Muscle layer of colon (tissue), 2 donors: ENCODE measurements around the gene UNC79.

Source experiments
- H3K27ac ChIP-seq: one replicate; pipeline ENCODE4 v1.7.0; 2013; ENCODE audit warnings: low read depth, mild to moderate bottlenecking, low read length, moderate library complexity
- H3K27me3 ChIP-seq, 2 donors: one replicate each; pipeline ENCODE4 v1.7.0; 2013; ENCODE audit warnings: low read length in 2 of 2, mild to moderate bottlenecking in 2 of 2; ENCODE audit not compliant: insufficient read depth in 2 of 2, control insufficient read depth in 1 of 2
- H3K36me3 ChIP-seq: one replicate; pipeline ENCODE4 v1.7.0; 2013; ENCODE audit warnings: mild to moderate bottlenecking, low read length; ENCODE audit not compliant: insufficient read depth
- H3K4me1 ChIP-seq: one replicate; pipeline ENCODE4 v1.7.0; 2013; ENCODE audit warnings: mild to moderate bottlenecking, low read length; ENCODE audit not compliant: insufficient read depth
- H3K4me3 ChIP-seq, 2 donors: one replicate each; pipeline ENCODE4 v1.7.0; 2013; ENCODE audit warnings: low read length in 2 of 2, low read depth in 1 of 2, mild to moderate bottlenecking in 1 of 2, moderate library complexity in 1 of 2
- H3K9ac ChIP-seq: one replicate; pipeline ENCODE4 v1.7.0; 2013; ENCODE audit warnings: low read length
- H3K9me3 ChIP-seq: one replicate; pipeline ENCODE4 v1.7.0; 2013; ENCODE audit warnings: mild to moderate bottlenecking, low read length
- donor health status: abdominal sarcoma.
- donor health status: Adenocarcinoma of cecum.

UNC79 gene

GRCh38 chr14:93747102-93747501, 316.4 kb downstream of the UNC79 start:
- H3K27me3 ChIP-seq: no peaks in the 10 kb centered on the region
- H3K9ac ChIP-seq: no peak overlapping the region

GRCh38 chr14:93747560-93747959, 316.8 kb downstream of the UNC79 start:
- no peaks in the 10 kb centered on the region for H3K27me3 ChIP-seq
- no peaks in the 10 kb centered on the region for H3K36me3 ChIP-seq
- H3K27ac ChIP-seq: no peak overlapping the region
- H3K9ac ChIP-seq: no peak overlapping the region
- no peak overlapping the region for H3K4me3 ChIP-seq
- H3K9me3 ChIP-seq: no peaks in the 10 kb centered on the region
- peaks cover 10% of the 10 kb centered on the region for H3K4me1 ChIP-seq

More at GRCh38 chr14:93747102-93747501, 316.4 kb downstream of the UNC79 start:
- peaks cover 11% of the 10 kb centered on the region for H3K4me1 ChIP-seq
- H3K36me3 ChIP-seq: no peaks in the 10 kb centered on the region
- H3K27ac ChIP-seq: no peak overlapping the region
- H3K9me3 ChIP-seq: no peaks in the 10 kb centered on the region
- H3K4me3 ChIP-seq: no peak overlapping the region

- Histone ChIP-seq H3K27ac (no peak overlapping the region), H3K4me3 (no peak overlapping the region), H3K9me3 (no peaks in the 10 kb centered on the region), H3K4me1 (peaks cover 17% of the 10 kb centered on the region), H3K9ac (no peak overlapping the region), H3K36me3 (no peaks in the 10 kb centered on the region), H3K27me3 (no peaks in the 10 kb centered on the region)
Observed at GRCh38 chr14:93748208-93749075, 317.7 kb downstream of the UNC79 start.

- Histone ChIP-seq H3K4me1 (peaks cover 23% of the 10 kb centered on the region), H3K9ac (no peak overlapping the region), H3K27me3 (no peaks in the 10 kb centered on the region), H3K9me3 (no peaks in the 10 kb centered on the region), H3K4me3 (no peak overlapping the region), H3K27ac (no peak overlapping the region), H3K36me3 (no peaks in the 10 kb centered on the region)
Observed at GRCh38 chr14:93749076-93749420, 318.3 kb downstream of the UNC79 start.

- Histone ChIP-seq H3K27me3 (no peaks in the 10 kb centered on the region), H3K4me3 (no peak overlapping the region), H3K4me1 (peaks cover 26% of the 10 kb centered on the region), H3K36me3 (no peaks in the 10 kb centered on the region), H3K27ac (no peak overlapping the region), H3K9me3 (no peaks in the 10 kb centered on the region), H3K9ac (no peak overlapping the region)
Observed at GRCh38 chr14:93751946-93752655, 321.4 kb downstream of the UNC79 start.

- Histone ChIP-seq H3K9me3 (no peaks in the 10 kb centered on the region), H3K9ac (no peak overlapping the region), H3K36me3 (no peaks in the 10 kb centered on the region), H3K4me3 (no peak overlapping the region), H3K27ac (no peak overlapping the region), H3K27me3 (no peaks in the 10 kb centered on the region), H3K4me1 (peaks cover 30% of the 10 kb centered on the region)
Observed at GRCh38 chr14:93752980-93753561, 322.3 kb downstream of the UNC79 start.

GRCh38 chr14:93753647-93754046, 322.9 kb downstream of the UNC79 start:
- H3K4me1 ChIP-seq: peaks cover 27% of the 10 kb centered on the region

GRCh38 chr14:93757206-93757605, 326.5 kb downstream of the UNC79 start:
- no peaks in the 10 kb centered on the region for H3K27me3 ChIP-seq
- peaks cover 59% of the 10 kb centered on the region for H3K4me1 ChIP-seq
- no peak overlapping the region for H3K27ac ChIP-seq
- H3K9me3 ChIP-seq: no peaks in the 10 kb centered on the region
- no peak overlapping the region for H3K4me3 ChIP-seq
- no peak overlapping the region for H3K9ac ChIP-seq
- H3K36me3 ChIP-seq: peaks cover 5% of the 10 kb centered on the region

More at GRCh38 chr14:93753647-93754046, 322.9 kb downstream of the UNC79 start:
- Histone ChIP-seq H3K36me3 (peaks cover 2% of the 10 kb centered on the region), H3K9ac (no peak overlapping the region), H3K27me3 (no peaks in the 10 kb centered on the region), H3K27ac (no peak overlapping the region), H3K4me3 (no peak overlapping the region), H3K9me3 (no peaks in the 10 kb centered on the region)
